ENCODE measurements around the gene XYLT2. TPM values are rescaled to one million over a fixed set of nuclear protein-coding genes. Genes with fewer than 3 reads are reported as not detected.
A peak's percentile ranks its signal among the peaks of the same experiment; 100 is the strongest.
"Not testable (repeated sequence)": the region's sequence is repeated elsewhere in the genome, so short reads cannot be mapped to it uniquely, and the experiment has no call there.

The XYLT2 gene
- total RNA-seq (10 to 100 TPM; 37.6 to 47.4 TPM), polyA plus RNA-seq (ENCODE audit: insufficient read depth, low read depth, low replicate concordance) (44.1 TPM)
- long read RNA-seq, donor 1, transcript XYLT2-206 (1 exons, 2,174 nt), result major isoform, 42 of 46 reads
- long read RNA-seq, donor 1, partial matches to known transcripts, result 0 of 46 reads
- long read RNA-seq, donor 1, other reads (novel, unspliced or antisense), result 0 of 46 reads
- long read RNA-seq, donor 2, transcript XYLT2-206 (1 exons, 2,174 nt), result major isoform, 15 of 19 reads
- long read RNA-seq, donor 2, partial matches to known transcripts, result 0 of 19 reads
- long read RNA-seq, donor 2, other reads (novel, unspliced or antisense), result 0 of 19 reads

GRCh38 chr17:50345432-50346312 is at the start of gene XYLT2:
Gene XYLT2, plus strand, starts transcription at chr17:50346126. Its CDS starts 15 bp downstream, at chr17:50346141.
- Histone ChIP-seq H3K4me1 (peaks cover 17% of the 10 kb centered on the region), H3K4me3 (peak within 1 kb of the TSS; percentile 68 to 69), H3K9me3 (no peaks in the 10 kb centered on the region), H3K27ac (peak within 1 kb of the TSS in 1 of 2 donors; percentile 59), H3K36me3 (ENCODE audit: low read depth, missing control alignments) (no peaks in the 10 kb centered on the region), H3K27me3 (no peaks in the 10 kb centered on the region)
- 4 to 5% methylated on average over 6 to 56 of the region's 87 CpGs for WGBS, 2 donors
- TF ChIP-seq POLR2A (IDR thresholded peaks at IDR 0.05) (no peak), CTCF (IDR thresholded peaks at IDR 0.05) (no peak)
- peak; percentile 93 for DNase-seq
- intact Hi-C loops (cut with DNase I; ENCODE audit: low total_unique reads), result no loop called here

GRCh38 chr17:50297407-50297865 is 48.5 kb upstream of the XYLT2 start:
- peak; percentile 70 to 85 (median 84) for TF ChIP-seq CTCF (IDR thresholded peaks at IDR 0.05)
- no peak for TF ChIP-seq POLR2A (IDR thresholded peaks at IDR 0.05)
- intact Hi-C loops (cut with DNase I; ENCODE audit: low total_unique reads), result no loop called here
- no peak overlapping the region for H3K27ac ChIP-seq

GRCh38 chr17:50298018-50298417 is 47.9 kb upstream of the XYLT2 start:
- TF ChIP-seq CTCF (IDR thresholded peaks at IDR 0.05), result no peak
- TF ChIP-seq POLR2A (IDR thresholded peaks at IDR 0.05), result no peak
- DNase-seq, result no peak
- Histone ChIP-seq H3K9me3 (no peaks in the 10 kb centered on the region), H3K27me3 (no peaks in the 10 kb centered on the region), H3K36me3 (ENCODE audit: low read depth, missing control alignments) (no peaks in the 10 kb centered on the region), H3K27ac (no peak overlapping the region), H3K4me1 (no peaks in the 10 kb centered on the region), H3K4me3 (no peak overlapping the region)
- WGBS, 2 donors, result 72 to 83% methylated on average over 10 to 11 of the region's 11 CpGs
- intact Hi-C loops (cut with DNase I; ENCODE audit: low total_unique reads), result no loop called here

More at GRCh38 chr17:50297407-50297865, 48.5 kb upstream of the XYLT2 start:
- H3K4me1 ChIP-seq, result no peaks in the 10 kb centered on the region
- H3K4me3 ChIP-seq, result no peak overlapping the region
- 31 to 33% methylated on average over 5 to 7 of the region's 7 CpGs for WGBS, 2 donors
- H3K27me3 ChIP-seq, result no peaks in the 10 kb centered on the region
- no peaks in the 10 kb centered on the region for H3K36me3 ChIP-seq (ENCODE audit: low read depth, missing control alignments)
- no peaks in the 10 kb centered on the region for H3K9me3 ChIP-seq
- peak; percentile 82 for DNase-seq

GRCh38 chr17:50299776-50300175 is 46.1 kb upstream of the XYLT2 start:
- Histone ChIP-seq H3K27ac (no peak overlapping the region), H3K4me1 (peaks cover 9% of the 10 kb centered on the region), H3K9me3 (no peaks in the 10 kb centered on the region), H3K4me3 (no peak overlapping the region), H3K27me3 (no peaks in the 10 kb centered on the region), H3K36me3 (ENCODE audit: low read depth, missing control alignments) (no peaks in the 10 kb centered on the region)
- TF ChIP-seq POLR2A (IDR thresholded peaks at IDR 0.05), result no peak
- no peak for TF ChIP-seq CTCF (IDR thresholded peaks at IDR 0.05)
- intact Hi-C loops (cut with DNase I; ENCODE audit: low total_unique reads), result no loop called here
- 70 to 72% methylated on average over 3 of the region's 3 CpGs for WGBS, 2 donors
- DNase-seq, result no peak

GRCh38 chr17:50300824-50301223 is 45.1 kb upstream of the XYLT2 start:
- WGBS, 2 donors, result 81% methylated on average over 1 of the region's 1 CpG
- DNase-seq; H3K4me3 ChIP-seq; intact Hi-C loops (cut with DNase I; ENCODE audit: low total_unique reads); H3K27me3 ChIP-seq; H3K27ac ChIP-seq; H3K9me3 ChIP-seq; H3K36me3 ChIP-seq (ENCODE audit: low read depth, missing control alignments): not testable (repeated sequence)
- peaks cover 19% of the 10 kb centered on the region for H3K4me1 ChIP-seq

All from testis (tissue), 5 donors.